GM13977 (cell line): Measurements from ENCODE around the gene TBX2.

Experiments
- DNase-seq: peaks from one replicate; pipeline ENCODE4 v3.0.0; 2012; ENCODE audit warnings: low spot score
- CTCF ChIP-seq: IDR thresholded peaks from 2 replicates; pipeline ENCODE4 v1.5.1; 2012; ENCODE audit warnings: mild to moderate bottlenecking, control low read depth; ENCODE audit not compliant: insufficient read depth; ENCODE audit errors: extremely low read depth, missing control alignments
- in situ Hi-C: fragments of 300-500 bp; cut with MboI; formaldehyde crosslinking; loops from one replicate; pipeline ENCODE4 v1.12.0; 2022; ENCODE audit warnings: low sequenced_read_pairs, low pct_unique_long_range_greater_than_20kb, mixed read lengths, inconsistent platforms; ENCODE audit not compliant: unreplicated experiment

Gene TBX2

GRCh38 chr17:61382796-61383688 is 16.6 kb upstream of the TBX2 start:
- in situ Hi-C loops: loop anchor here (10.0 kb wide), 1 partner anchor 398 kb away; no protein-coding TSS in a partner anchor
- TF ChIP-seq CTCF: no peak
- no peak for DNase-seq

GRCh38 chr17:61383689-61384201 is 15.9 kb upstream of the TBX2 start:
- DNase-seq: no peak
- TF ChIP-seq CTCF: no peak
- in situ Hi-C loops: loop anchor here (10.0 kb wide), 1 partner anchor 399 kb away; no protein-coding TSS in a partner anchor

GRCh38 chr17:61384354-61384691 is 15.3 kb upstream of the TBX2 start:
- in situ Hi-C loops: loop anchor here (10.0 kb wide), 1 partner anchor 400 kb away; no protein-coding TSS in a partner anchor

DNA sequence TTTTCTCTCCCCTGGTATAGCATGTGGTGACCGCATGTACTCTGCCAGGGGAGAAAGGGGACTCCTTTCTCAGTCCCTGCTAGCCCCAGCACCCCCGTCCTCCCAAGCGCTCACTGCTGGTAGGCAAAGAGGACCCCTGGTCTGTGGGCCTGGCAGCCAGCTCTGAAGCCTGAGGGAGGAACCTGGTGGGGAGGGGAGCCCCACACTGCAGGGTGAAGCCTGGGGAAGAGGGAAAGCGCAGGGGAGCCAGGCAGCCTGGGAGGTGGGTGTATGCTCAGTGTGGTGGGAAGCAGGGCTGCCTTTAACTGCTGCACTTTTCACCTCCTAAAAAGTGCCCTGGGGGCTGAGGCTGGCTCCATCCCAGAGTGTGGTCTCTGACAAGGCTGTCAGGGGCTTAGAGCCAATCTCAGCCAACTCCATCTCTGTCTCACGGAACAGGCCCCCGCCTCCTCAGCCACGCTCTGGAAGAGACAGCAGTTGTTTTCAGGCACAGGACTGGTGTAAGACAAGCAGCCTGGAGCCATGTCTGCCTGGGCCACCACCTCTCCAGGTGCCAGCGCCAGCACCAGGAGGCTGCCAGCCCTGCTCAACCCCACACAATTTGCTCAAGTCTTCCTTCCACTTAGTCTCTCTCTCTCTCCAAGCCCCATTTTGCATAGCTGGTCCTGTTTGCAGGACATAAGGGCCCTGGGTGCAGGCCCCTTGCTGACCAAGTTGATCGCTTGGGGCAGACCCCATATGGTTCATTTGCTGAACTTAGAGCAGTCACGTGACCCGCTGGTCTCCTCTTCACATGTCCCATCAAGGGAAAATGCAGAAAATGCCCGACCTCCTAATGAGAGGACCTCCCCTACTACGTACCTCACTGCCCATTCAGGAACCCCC is 14.7 kb upstream of the TBX2 start:
- no peak for TF ChIP-seq CTCF
- no peak for DNase-seq
- in situ Hi-C loops: loop anchor here (10.0 kb wide), 1 partner anchor 400 kb away; no protein-coding TSS in a partner anchor

More at GRCh38 chr17:61384354-61384691, 15.3 kb upstream of the TBX2 start:
- DNase-seq: no peak
- no peak for TF ChIP-seq CTCF

DNA sequence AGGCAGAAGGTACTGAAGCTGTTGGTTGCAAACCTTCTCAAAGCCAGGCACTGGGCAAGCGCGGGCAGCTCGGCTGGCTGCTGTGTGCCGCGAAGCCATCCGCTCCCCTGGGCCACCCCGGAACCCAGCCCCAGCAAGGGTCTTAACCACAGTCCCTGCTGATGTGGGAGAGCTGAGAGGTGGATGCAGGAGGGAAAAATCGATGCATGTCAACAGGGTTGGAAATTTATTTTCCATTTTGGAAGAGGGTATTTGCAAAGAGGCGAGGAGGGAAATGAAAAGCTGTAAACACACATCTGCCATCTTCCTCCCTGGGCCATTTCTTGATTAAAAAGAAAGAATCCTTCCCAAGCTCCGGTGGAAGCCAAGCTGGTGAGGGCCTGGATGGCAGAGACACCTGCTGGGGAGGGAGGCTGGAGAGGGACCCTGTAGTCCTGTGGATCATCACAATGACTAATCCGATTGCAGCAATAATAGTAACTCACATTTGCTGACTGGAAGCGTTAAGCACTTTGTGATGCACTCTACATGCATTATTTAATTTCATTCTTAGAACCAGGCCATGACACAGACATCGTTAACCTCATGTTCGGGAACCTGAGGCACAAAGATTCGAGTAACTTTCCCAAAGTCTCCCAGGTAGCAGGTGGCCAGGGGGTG is 13.9 kb upstream of the TBX2 start:
- no peak for TF ChIP-seq CTCF
- in situ Hi-C loops: loop anchor here (10.0 kb wide), 1 partner anchor 401 kb away; no protein-coding TSS in a partner anchor

DNA sequence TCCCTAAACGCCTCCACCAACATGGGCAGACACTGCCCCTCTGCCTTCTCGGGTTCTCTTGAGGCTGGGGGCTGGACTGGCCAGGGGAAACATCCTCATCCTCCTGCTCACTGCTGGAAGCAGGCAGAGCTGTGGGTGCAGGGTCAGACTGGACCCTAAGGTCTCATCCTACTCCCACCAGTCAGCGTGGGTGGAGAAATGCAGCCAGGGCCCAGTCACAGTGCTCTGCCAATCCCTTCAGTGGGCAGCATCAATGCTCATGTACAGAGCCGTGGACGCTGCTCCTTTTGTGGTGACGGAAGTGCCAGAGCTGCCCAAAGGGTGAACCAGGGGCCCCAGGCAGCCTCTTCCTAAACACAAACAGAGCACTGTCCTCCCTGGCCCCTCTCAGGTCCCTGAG is 13.4 kb upstream of the TBX2 start:
- in situ Hi-C loops: loop anchor here (10.0 kb wide), 1 partner anchor 401 kb away; no protein-coding TSS in a partner anchor
- TF ChIP-seq CTCF: no peak
- DNase-seq: no peak

More for the DNA sequence above, 13.9 kb upstream of the TBX2 start:
- DNase-seq: no peak
